Hindlimb muscle (tissue), 1 donor: ENCODE measurements around the gene FAM171A2. TPM values are rescaled to one million over a fixed set of nuclear protein-coding genes. Genes with fewer than 3 reads are reported as not detected.

Experiments
- DNase-seq: peaks from one replicate; pipeline ENCODE4 v3.0.0-alpha.2; 2013
- polyA plus RNA-seq: library from polyadenylated mRNA; unstranded; fragments of 120-200 nt; gene quantifications from one replicate; pipeline ENCODE4 v1.2.1, GENCODE V29; 2013; ENCODE audit not compliant: insufficient read length

FAM171A2 gene
- polyA plus RNA-seq, 1 donor: 166 TPM

DNA sequence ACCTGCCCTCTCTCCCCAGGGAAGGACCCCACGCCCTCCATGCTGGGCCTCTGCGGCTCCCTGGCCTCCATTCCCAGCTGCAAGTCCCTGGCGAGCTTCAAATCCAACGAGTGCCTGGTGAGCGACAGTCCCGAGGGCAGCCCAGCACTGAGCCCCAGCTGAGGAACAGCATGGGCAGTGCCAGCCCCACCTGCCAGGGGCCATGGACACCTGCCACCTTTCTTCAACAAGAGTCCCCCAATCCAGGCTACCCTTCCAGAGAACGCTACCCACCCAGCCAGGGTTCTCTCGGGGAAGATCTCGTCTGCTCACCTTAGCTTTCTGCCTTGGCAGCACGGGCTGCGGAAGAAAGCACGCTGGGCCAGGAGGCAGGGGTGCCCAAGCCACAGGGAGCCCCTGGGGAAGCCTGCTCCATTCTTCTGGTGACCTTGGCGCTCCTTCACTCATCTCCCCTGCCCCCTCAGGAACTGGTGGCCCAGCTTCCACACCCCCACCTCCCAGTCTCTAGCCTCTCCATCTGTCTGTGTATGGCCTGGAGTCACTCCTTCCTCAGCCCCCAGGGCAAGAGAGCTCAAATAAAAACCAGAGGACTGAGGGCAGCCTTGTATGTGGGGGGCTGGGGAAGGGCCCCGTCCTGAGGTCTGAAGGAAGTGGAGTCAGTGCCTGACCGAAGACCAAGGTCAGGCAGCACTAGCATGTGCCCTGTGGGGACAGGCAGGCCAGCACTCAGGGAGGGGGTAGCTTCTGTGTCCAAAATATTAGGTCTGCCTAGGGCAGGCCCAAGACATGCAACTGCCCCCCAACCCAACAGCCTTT, 45.4 kb downstream of the FAM171A2 start:
- DNase-seq: no peak

DNA sequence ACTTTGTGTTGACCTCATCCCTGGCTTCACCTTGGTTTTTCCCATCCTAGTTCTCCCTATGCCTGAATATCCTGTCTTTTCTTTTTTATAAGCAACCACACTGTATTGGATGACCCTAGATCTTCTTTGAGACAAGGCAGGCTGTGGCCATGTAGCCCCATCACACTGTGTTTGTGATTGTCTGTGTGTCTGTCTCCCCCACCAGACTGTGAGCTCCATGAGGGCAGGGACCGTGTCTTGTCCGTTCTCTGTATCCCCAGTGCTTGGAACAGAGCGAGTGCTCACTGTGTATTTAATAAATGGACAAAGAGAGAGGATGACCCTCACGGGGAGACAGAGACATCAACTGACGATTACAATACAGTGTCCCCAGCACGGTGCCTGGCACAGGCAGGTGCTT, 46.1 kb downstream of the FAM171A2 start:
- DNase-seq: no peak

DNA sequence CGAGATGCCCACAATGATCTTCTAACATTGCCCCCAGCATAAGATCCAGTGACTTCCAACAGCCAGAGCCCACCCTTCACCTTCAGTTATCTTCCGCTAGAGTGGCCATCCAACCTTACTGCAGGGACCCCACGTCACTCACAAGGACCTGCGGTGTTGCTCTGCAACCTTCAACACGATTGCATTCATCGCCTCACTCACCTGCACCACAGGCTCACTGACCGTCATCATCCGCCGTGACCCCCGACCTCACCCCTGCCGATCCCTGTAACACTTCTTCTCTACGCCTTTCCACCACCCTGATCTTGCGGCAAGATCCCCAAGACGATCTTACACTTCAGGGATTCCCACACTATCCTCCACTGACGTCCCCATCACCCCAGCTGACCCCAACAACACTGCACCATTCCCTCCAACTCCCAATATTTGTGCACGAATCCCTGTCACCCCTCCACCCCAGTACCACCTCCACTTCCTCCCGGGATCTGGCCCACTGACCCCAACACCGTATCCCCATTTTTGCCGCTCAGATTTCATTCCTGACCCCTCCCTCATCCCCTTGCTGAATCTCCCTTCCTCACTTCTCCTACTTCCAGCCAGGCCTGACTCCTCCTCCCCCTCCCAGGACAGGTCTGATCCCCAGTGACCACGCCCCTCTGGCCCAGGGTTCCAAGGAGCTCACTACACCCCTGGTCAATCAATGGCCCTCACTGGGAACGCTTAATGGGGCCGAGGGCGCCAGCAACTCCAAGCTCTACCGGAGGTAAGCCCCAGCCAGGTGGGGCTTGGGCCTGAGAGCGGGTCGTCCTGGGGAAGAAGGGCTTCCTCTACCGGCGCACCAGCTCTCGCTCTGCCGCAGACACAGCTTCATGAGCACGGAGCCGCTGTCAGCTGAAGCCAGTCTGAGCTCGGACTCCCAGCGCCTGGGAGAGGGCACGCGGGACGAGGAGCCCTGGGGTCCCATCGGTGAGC, 47.6 kb downstream of the FAM171A2 start:
- no peak for DNase-seq

DNA sequence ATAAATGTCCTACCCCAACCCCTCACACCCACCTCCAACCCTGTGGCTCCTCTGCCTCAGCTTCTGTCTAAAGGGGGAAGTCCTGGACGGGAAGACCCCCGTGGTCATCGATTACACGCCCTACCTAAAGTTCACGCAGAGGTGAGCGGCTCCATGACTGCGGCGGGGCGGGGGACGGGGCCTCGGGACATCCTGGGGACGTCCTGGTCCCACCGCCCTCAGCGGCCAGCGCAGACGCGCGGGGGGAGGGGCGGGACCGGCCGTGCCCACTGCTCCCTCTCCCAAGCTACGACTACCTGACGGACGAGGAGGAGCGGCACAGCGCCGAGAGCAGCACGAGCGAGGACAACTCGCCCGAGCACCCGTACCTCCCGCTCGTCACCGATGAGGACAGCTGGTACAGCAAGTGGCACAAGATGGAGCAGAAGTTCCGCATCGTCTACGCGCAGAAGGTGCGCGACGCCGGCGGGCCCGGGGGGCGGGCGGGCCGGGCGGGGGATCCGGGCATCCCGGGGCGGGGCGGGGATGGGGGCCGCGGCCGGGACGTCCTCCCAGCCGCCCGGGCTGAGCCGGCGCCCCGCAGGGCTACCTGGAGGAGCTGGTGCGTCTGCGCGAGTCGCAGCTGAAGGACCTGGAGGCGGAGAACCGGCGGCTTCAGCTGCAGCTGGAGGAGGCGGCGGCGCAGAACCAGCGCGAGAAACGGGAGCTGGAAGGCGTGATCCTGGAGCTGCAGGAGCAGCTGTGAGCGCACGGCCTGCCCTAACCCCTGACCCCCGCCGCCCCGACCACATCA, 48.6 kb downstream of the FAM171A2 start:
- DNase-seq: no peak

DNA sequence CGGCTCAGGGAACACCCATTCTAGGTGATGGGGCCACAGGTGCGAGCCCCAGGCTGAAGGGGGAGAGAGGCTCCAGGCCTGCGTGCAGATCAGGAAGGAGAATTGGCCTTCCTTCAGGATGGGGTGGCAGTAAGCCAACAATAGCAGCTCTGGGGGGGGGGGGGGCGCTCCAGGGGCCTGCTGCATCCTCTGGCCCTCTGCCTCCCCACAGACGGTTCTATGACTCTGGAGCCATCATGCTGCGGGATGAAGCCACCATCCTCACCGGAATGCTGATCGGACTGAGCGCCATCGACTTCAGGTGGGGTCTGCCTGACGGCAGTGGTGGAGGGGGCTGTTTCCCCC, 49.2 kb downstream of the FAM171A2 start:
- DNase-seq: no peak

DNA sequence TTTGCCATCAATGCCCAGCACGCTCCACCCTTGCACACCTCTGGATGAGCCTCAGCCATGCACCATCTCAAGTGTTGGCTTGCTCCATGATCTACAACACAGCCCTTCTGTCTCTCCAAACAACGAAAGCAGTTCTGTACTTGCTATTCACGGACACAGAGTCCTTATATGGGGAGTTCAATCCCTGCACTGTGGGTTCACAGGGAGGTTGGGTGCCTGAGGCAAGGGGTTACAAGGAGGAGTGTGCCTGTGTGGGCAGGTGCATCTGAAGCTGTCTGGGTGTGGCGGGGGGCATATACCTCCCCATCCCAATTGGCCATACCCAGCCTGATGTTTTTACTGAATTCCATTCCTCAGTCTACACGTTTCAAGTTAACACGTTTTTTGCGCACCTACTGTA, 49.6 kb downstream of the FAM171A2 start:
- DNase-seq: no peak

DNA sequence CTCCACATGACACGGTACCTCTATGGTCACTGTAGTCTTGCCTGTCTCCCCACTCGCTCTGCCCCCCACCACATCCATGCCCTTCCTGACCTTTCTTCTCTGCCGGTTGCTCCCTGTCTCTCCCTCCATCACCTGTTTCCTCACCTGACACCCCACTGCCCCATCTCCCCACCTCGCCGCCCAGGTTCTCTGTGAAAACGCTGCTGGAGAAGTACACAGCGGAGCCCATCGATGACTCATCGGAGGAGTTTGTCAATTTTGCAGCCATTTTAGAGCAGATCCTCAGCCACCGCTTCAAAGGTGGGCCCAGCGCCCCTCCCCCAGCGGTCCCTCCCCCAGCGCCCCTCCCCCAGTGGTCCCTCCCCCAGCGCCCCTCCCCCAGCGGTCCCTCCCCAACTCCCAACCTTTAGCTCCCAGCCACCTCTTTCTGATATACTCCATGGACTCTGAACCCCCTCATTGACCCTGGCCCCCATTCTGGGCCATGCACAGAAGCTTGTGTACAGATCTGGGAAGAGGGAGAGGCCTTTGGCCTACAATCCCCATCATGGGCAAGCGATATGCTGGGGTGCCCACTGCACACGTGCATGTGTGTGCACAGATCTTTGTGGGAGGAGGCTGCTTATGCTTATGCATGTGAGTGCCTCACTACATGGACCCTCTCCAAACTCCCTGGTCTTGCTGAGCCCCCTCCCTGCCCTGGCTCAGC, 51.1 kb downstream of the FAM171A2 start:
- DNase-seq: no peak

DNA sequence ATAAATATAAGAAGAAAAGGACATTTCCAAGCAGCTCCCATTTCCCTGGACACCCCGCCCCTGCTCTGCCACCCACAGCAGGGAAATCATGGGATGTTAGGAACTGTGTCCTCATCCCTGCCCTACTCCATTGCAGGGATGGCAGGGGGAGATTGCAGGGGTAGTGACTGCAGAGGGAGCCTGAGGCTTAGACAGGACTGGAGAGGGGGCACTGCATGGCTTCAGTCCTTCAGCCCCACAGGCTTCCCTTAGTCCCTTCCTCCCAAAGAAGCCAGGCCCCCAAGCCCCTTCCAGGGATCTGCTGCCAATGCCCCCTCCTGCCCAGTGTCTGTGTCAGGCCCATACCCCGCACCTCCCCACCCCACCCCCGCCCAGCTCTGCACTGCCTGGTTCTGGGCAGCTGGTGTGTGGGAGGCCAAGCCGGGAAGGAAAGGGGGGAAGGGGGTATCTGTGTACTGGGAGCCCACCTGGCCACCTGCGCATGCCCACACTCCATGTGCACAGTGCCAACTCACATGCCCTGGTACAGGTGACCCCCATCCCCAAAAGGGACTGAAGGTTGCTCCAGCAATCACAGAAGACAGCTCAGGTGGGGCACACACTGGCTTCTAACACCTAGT, 52.0 kb downstream of the FAM171A2 start:
- no peak for DNase-seq

DNA sequence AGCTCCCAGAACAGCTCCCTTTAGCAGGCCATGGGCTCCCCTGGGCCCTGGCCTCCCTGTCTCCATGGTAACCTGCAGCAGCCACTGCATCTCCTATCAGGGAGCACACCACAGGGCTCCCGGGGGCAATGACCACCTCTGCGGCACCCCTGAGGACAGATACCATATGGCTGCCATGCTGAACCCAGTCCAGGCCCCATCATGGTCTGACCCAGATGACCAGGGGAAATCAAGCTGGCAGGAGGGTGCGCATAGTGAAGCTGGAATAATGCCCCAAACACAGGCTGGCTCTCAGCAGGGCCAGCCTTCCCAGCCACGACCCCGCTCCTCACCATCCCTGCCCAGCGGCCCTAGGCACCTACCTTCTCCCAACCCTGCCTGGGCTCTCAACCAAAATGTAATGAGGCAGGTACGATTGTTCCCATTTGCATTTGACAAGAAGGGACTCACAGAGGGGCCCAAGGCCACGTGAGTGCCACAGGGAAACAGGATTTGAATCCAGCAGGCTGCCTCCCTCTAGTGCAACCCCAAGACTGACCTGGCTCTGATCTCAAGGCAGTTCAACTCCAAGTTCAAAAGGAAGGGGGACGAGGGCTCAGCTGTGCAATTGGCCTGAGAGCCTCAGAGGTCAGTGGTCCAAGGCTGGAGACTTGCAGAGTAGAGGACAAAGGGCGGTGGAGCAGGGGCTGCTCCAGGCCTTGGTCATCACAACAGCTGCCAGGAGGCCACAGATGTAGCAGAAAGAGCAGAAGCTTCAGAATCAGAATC, 52.9 kb downstream of the FAM171A2 start:
- DNase-seq: no peak

DNA sequence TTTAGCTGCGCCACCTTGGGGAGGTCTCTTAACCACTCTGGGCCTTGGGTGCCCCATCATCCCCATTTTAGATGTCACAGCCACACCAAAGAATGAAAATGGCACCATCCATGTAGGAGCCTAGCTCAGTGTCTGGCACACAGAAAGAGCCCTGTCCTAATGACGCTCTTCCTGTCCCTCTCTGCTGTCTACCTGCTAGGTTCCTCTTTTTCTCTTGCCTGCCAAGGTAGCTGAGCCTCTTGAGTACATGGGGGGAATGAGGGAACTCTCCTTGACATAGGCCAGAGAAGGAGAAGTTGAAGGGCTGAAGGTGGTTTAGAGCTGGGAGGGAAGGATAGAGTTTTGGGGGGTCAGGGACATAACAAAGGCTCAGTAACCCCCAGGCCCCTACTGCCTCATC, 53.5 kb downstream of the FAM171A2 start:
- DNase-seq: no peak

DNA sequence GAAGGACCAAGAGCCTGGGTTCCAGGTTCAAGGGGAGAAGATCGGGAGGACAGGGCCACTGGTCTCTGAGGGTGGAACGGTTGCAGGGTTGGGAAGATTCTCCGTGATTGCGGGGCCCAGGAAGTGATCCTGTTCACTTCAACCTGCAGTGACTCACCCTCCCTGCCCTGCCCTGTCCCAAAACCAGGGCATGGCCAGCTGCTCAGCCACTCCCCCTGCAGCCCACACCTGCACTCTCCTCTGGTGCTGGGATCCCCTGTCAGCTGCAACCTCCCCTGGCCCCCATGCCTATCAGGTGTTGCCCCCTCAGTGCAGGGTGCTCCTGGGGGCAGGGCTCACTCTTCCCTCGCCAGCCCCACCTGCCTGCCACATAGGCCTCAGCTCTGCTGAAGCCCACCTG, 54.2 kb downstream of the FAM171A2 start:
- no peak for DNase-seq

DNA sequence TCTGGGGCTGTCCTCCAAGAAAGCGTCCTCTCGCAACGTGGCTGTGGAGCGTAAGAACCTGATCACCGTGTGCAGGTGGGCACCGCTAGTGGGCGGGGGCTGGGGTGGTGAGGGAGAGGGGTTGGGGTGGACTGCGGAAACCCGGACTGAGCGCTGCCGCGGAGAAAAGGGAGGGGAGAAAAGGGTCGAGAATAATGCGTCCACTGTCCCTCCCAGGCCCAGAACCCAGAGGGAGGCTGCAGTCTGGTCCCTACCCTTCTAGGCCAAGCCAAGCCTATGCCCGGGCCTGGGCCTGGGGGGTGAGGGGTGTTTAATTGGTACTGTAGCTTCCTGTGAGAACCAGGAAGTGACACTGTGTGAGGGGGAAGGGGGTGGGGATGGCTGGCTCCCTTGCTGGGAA, 54.8 kb downstream of the FAM171A2 start:
- no peak for DNase-seq

DNA sequence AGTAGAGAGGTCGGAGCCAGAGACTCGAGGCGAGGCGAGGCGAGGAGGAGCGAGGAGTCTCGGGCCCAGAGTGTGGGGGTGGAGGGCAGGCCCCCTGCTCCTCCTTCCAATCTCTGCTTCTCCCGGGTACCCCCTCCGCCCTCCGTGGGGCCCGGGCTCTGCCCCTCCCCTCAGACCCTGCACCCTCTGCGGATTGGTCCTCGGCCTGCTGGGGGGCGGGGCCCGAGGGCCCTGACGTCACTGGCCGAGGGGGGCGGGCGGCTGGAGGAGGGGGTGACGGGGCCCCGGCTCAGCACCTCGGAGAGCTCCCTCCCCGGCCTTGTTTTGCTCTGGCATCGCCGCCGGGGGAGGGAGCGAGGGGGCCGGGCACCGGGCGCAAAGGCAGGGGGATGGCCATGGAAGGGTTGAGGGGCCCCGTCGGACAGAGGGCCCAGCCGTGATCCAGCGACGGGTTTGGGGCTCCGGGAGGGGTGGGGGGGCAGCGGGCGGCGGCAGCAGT, 55.3 kb downstream of the FAM171A2 start, which contains the start of gene RUNDC3A:
RUNDC3A (plus strand) TSS at position 282 of the 499 bp plus-strand sequence. CDS start 232 bp downstream, outside the sequence.
- peak; percentile 91 for DNase-seq

DNA sequence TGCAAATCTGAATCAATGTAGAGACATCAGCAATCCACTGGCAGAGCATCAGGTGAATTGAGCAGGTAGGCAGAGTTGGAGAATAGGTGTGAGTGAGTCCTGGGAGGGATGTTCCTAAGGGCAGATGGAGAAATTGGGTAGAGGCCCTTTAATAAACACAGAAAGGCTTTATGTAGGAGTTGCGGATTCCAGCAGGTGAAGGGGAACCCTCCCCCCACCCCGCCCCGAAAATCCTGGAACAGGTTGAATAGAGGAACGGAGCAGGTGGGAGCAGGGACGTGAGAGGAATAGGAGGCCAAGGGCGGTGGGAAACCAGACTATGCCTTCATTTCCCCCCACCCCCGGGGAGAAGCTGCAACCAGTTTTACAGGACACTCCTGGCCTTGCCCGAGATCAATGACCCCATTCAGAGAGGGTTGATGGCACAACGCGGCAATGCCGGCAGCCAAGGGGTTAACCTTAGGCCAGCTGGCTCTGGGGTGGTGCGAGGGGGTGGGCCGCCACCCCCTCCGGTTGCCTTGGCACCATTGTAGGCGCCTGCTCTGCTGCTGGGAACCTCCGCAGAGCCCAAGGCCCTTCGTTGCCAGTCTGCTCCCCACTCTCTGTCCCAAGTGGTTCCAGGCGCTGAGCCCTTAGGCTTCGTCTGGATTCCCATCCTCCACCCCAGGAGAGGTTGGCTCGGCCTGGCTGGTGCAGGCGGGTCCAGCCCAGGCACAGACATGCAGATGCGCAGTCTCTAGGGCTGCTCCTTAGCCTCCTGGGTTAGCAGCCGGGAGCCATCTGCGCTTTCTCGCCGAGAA, 56.1 kb downstream of the FAM171A2 start:
- DNase-seq: no peak

DNA sequence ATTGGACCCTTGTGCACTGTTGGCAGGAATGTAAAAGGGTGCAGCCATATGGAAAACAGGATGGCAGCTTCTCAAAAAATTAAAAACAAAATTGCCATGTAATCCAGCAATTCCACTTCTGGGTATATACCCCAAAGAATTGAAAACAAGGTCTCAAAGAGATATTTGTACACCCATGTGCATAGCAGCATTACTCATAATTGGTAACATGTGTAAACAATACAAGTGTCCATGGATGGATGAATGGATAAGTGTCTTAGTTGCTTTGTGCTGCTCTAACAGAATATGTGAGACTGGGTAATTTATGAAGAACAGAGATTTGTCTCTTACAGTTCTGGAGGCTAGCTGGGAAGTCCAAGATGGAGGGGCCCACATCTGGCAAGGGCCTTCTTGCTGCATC, 59.0 kb downstream of the FAM171A2 start:
- no peak for DNase-seq
